Measurements from ENCODE around the gene DPEP2NB.

DNA sequence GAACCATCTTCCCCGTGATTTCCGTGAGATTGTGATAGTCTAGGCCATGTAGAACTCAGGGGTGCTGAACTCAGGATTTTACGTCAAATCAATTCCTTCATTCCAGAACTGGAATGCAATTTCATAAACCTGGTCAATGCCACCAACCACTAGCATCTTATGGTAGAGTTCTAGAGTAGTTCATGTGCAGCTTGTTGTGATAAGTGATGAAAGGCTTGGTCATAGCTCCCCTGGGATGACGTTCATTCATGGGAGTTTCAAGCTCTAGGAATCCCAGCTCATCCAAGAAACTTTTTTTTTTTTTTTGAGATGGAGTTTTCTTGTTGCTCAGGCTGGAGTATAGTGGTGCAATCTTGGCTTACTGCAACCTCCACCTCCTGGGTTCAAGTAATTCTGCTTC is 12.7 kb downstream of the DPEP2NB start:
- TF ChIP-seq, protein P1, sequence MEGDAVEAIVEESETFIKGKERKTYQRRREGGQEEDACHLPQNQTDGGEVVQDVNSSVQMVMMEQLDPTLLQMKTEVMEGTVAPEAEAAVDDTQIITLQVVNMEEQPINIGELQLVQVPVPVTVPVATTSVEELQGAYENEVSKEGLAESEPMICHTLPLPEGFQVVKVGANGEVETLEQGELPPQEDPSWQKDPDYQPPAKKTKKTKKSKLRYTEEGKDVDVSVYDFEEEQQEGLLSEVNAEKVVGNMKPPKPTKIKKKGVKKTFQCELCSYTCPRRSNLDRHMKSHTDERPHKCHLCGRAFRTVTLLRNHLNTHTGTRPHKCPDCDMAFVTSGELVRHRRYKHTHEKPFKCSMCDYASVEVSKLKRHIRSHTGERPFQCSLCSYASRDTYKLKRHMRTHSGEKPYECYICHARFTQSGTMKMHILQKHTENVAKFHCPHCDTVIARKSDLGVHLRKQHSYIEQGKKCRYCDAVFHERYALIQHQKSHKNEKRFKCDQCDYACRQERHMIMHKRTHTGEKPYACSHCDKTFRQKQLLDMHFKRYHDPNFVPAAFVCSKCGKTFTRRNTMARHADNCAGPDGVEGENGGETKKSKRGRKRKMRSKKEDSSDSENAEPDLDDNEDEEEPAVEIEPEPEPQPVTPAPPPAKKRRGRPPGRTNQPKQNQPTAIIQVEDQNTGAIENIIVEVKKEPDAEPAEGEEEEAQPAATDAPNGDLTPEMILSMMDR (IDR thresholded peaks at IDR 0.05; ENCODE audit: insufficient read depth, low read length, poor library complexity, severe bottlenecking), result no peak
- no peak for TF ChIP-seq EZH2phosphoT487 (conservative IDR thresholded peaks at IDR 0.05; ENCODE audit: low read length)

Data from SU-DHL-6 (cell line).